ENCODE data around the gene LAMC2. TPM values are rescaled to one million over a fixed set of nuclear protein-coding genes. Genes with fewer than 3 reads are reported as not detected.

Gene LAMC2
- total and polyA plus RNA-seq, 2 of the 13 experiments (the other 11 are each of a cell fraction or from before 2014, with no cell fraction given): 0.03 TPM; not detected in 1

DNA sequence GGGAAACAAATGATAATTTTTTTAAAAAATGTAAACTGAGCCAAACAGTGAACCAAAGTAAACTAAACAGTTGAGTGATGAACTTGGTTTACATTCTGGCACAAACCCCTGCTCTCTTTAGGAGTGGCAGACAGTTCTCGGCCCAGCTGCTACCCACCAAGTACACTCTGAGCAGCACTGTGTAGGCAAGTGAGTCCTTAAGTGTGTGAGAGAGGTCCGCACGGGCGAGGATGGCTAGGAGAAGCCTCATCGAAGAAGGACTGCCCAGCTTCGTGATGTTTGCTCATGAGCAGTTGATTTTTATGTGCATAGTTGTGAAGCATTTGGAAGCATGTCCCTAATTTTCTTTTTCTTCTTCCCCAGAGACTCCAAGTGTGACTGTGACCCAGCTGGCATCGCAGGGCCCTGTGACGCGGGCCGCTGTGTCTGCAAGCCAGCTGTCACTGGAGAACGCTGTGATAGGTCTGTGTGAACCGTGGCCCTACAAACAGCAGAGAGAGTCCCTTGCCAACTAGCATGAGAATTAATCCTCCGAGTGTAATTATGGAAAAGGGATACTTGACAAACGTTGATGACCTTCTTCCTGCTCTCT is 32.1 kb downstream of the LAMC2 start:
- H3K36me3 ChIP-seq (replicated peaks in 1 of 2; ENCODE audit: control insufficient read depth in 1 of 2, insufficient read depth in 2 of 2, low read length in 2 of 2): no peaks in the 10 kb centered on the region
- no peak overlapping the region for H3K4me2 ChIP-seq (ENCODE audit: low read depth, low read length)
- TF ChIP-seq, protein P1, sequence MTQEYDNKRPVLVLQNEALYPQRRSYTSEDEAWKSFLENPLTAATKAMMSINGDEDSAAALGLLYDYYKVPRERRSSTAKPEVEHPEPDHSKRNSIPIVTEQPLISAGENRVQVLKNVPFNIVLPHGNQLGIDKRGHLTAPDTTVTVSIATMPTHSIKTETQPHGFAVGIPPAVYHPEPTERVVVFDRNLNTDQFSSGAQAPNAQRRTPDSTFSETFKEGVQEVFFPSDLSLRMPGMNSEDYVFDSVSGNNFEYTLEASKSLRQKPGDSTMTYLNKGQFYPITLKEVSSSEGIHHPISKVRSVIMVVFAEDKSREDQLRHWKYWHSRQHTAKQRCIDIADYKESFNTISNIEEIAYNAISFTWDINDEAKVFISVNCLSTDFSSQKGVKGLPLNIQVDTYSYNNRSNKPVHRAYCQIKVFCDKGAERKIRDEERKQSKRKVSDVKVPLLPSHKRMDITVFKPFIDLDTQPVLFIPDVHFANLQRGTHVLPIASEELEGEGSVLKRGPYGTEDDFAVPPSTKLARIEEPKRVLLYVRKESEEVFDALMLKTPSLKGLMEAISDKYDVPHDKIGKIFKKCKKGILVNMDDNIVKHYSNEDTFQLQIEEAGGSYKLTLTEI (CRISPR knock-in tag; conservative IDR thresholded peaks at IDR 0.05): no peak
- TF ChIP-seq HOXA5 (CRISPR knock-in tag; IDR thresholded peaks at IDR 0.05) (no peak), MBD4 (IDR thresholded peaks at IDR 0.05; ENCODE audit: borderline replicate concordance, low read length) (no peak), ZNF839 (CRISPR knock-in tag; IDR thresholded peaks at IDR 0.05; ENCODE audit: borderline replicate concordance) (no peak), ZNF263 (CRISPR knock-in tag; IDR thresholded peaks at IDR 0.05) (no peak), RXRA (CRISPR knock-in tag; IDR thresholded peaks at IDR 0.05) (no peak)
- TF ChIP-seq, protein P2, sequence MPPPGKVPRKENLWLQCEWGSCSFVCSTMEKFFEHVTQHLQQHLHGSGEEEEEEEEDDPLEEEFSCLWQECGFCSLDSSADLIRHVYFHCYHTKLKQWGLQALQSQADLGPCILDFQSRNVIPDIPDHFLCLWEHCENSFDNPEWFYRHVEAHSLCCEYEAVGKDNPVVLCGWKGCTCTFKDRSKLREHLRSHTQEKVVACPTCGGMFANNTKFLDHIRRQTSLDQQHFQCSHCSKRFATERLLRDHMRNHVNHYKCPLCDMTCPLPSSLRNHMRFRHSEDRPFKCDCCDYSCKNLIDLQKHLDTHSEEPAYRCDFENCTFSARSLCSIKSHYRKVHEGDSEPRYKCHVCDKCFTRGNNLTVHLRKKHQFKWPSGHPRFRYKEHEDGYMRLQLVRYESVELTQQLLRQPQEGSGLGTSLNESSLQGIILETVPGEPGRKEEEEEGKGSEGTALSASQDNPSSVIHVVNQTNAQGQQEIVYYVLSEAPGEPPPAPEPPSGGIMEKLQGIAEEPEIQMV (CRISPR knock-in tag; IDR thresholded peaks at IDR 0.05; ENCODE audit: low read depth): no peak
- intact Hi-C loops (cut with micrococcal nuclease; ENCODE audit: unreplicated experiment): no loop called here
- H3K27ac ChIP-seq (ENCODE audit: extremely low read length, insufficient read depth, low read length): no peak overlapping the region
- ChIA-PET POLR2A (no interaction called here), CTCF (ENCODE audit: low intra/inter-chr PET ratio, low total read pairs) (no interaction called here)
- ATAC-seq (no peak), FAIRE-seq (no peak), DNase-seq (ENCODE audit: low spot score) (no peak)
- H3K9me3 ChIP-seq (ENCODE audit: low read length): no peaks in the 10 kb centered on the region
- no peaks in the 10 kb centered on the region for H4K20me1 ChIP-seq (ENCODE audit: insufficient read depth, low read length)
- H3K4me1 ChIP-seq (ENCODE audit: insufficient read depth, low read length): no peaks in the 10 kb centered on the region
- H2AFZ ChIP-seq (ENCODE audit: low read length): no peak overlapping the region
- no TSS peak for BruUV-seq (replicated peaks)
- in situ Hi-C loops (cut with HindIII; ENCODE audit: extremely low pct_ligation_motif_present, low pct_unique_long_range_greater_than_20kb): no loop called here
- H3K27me3 ChIP-seq (ENCODE audit: control insufficient read depth in 1 of 2, insufficient read depth in 2 of 2, low read length in 2 of 2): 0 out of 5 replicates have a peak, but pooled peaks cover 0 to 7% of the 10 kb centered on the region in 2 experiments
- WGBS (ENCODE audit: low lambda C conversion rate): 60% methylated on average over 11 of the region's 14 CpGs
- H3K79me2 ChIP-seq (ENCODE audit: insufficient read depth, low read length): no peaks in the 10 kb centered on the region
- H3K9ac ChIP-seq (ENCODE audit: insufficient read depth, low read depth, low read length): no peak overlapping the region
- no peak overlapping the region for H3K4me3 ChIP-seq (replicated peaks in 1 of 3; ENCODE audit: insufficient read depth in 1 of 3, low read depth in 2 of 3, low read length in 3 of 3)
